ENCODE measurements around the gene C16orf95.
A peak's percentile ranks its signal among the peaks of the same experiment; 100 is the strongest.
"Not testable (repeated sequence)": the region's sequence is repeated elsewhere in the genome, so short reads cannot be mapped to it uniquely, and the experiment has no call there.

Gene C16orf95, protein sequence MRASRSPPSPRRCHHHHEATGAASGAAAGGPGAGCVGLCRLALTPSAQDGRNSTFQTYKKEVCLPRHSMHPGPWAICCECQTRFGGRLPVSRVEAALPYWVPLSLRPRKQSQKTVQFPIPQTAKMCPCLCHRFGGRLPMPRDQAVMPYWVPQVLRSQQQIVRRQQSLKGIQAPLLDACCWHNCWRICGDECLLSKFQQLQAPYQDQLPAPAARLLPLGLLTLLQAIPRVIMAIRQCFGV

GRCh38 chr16:87316923-87317749 is at the start of gene C16orf95:
TSS of gene C16orf95 (minus strand) at chr16:87317392. CDS start at chr16:87317242, 150 bp downstream.
- peak; percentile 97 for DNase-seq (ENCODE audit: low read depth)

DNA sequence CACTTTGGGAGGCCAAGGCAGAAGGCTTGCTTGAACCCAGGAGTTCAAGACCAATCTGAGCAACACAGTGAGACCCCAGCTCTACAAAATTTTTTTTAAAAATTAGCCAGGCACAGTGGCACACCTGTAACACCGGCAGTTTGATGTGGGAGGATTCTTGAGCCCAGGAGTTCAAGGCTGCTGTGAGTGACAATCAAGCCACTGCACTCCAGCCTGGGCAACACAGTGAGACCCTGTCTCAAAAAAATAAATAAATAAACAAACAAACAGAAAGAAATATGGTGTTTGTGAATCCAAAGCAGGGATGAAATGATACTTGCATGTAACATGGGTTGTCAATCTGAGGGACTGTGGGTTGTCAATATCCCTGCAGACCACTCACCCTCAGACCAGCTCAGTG is 49.7 kb upstream of the C16orf95 start:
- no peak for DNase-seq (ENCODE audit: low read depth)

- no peak for DNase-seq (ENCODE audit: low read depth)
These were observed 49.1 kb upstream of the C16orf95 start for GRCh38 chr16:87366288-87366687.

- no peak for DNase-seq (ENCODE audit: low read depth)
These were observed 48.0 kb upstream of the C16orf95 start for GRCh38 chr16:87365021-87365713.

GRCh38 chr16:87363771-87364455 is 46.7 kb upstream of the C16orf95 start:
- DNase-seq (ENCODE audit: low read depth): no peak

- not testable (repeated sequence) for DNase-seq (ENCODE audit: low read depth)
These were observed 45.8 kb upstream of the C16orf95 start for GRCh38 chr16:87362828-87363559.

GRCh38 chr16:87361916-87362619 is 44.9 kb upstream of the C16orf95 start:
- no peak for DNase-seq (ENCODE audit: low read depth)

- DNase-seq (ENCODE audit: low read depth): no peak
These were observed 43.8 kb upstream of the C16orf95 start for GRCh38 chr16:87360862-87361610.

GRCh38 chr16:87359121-87359520 is 41.9 kb upstream of the C16orf95 start:
- DNase-seq (ENCODE audit: low read depth): no peak

- DNase-seq (ENCODE audit: low read depth): no peak
These were observed 41.5 kb upstream of the C16orf95 start for GRCh38 chr16:87358696-87359095.

GRCh38 chr16:87358250-87358649 is 41.1 kb upstream of the C16orf95 start:
- DNase-seq (ENCODE audit: low read depth): no peak

GRCh38 chr16:87356491-87356853 is 39.3 kb upstream of the C16orf95 start:
- DNase-seq (ENCODE audit: low read depth): no peak

DNA sequence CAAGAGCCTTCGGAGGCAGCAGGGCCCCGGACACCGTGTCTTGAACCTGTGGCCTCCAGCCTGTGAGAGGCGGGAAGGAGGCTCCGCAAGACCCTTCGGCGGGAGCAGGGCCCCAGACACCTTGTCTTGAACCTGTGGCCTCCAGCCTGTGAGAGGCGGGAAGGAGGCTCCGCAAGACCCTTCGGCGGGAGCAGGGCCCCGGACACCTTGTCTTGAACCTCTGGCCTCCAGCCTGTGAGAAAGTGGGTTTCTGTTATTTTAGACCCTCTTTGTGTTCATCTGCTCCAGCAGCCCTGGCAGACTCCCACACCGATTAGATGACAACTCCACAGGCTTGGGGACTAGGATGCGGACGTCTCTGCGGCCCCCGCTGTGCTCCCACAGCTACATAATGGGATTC is 36.4 kb upstream of the C16orf95 start:
- no peak for DNase-seq (ENCODE audit: low read depth)

DNA sequence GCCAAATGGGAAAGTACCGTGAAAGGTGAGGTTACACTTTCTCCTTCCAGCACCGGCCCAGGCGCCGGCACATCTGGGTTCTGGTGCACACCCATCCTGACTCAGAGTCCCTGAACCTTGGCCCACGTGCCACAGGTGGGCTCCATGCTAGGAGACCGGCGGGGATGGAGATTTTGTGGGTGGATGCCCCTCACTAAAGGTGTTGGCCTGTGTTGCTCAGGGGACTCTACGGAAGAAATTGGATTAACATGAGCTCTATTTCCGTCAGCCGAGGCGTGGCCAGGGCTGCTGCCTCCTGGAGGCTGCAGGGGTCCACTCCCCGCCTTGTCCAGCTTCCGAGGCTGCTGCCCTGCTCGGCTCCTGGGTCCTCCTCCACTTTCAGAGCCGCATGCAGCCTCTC is 35.6 kb upstream of the C16orf95 start:
- no peak for DNase-seq (ENCODE audit: low read depth)

GRCh38 chr16:87351320-87351698 is 34.1 kb upstream of the C16orf95 start:
- no peak for DNase-seq (ENCODE audit: low read depth)

GRCh38 chr16:87350681-87351319 is 33.6 kb upstream of the C16orf95 start:
- DNase-seq (ENCODE audit: low read depth): no peak

- DNase-seq (ENCODE audit: low read depth): no peak
These were observed 32.8 kb upstream of the C16orf95 start for GRCh38 chr16:87350031-87350430.

- DNase-seq (ENCODE audit: low read depth): no peak
These were observed 31.5 kb upstream of the C16orf95 start for GRCh38 chr16:87348616-87349157.

- DNase-seq (ENCODE audit: low read depth): no peak
These were observed 30.9 kb upstream of the C16orf95 start for GRCh38 chr16:87347932-87348615.
